Ovary (tissue), 9 donors: ENCODE data around the gene PCDHGA8. TPM values are rescaled to one million over a fixed set of nuclear protein-coding genes. Genes with fewer than 3 reads are reported as not detected.
"Not testable (repeated sequence)": the region's sequence is repeated elsewhere in the genome, so short reads cannot be mapped to it uniquely, and the experiment has no call there.

ENCODE experiments used
- DNase-seq, 5 donors: peaks; one replicate each; pipeline ENCODE4 v3.0.0-alpha.2; 2019 to 2020
- H3K27ac ChIP-seq, 2 donors: fragments of 200-600 bp; one replicate each; pipeline versions ENCODE4 v1.5.1 to v1.8.0; 2019 to 2022
- H3K27me3 ChIP-seq: fragments of 200-600 bp; one replicate; pipeline ENCODE4 v1.8.0; 2022
- H3K36me3 ChIP-seq: fragments of 200-600 bp; sonication (generic); one replicate; pipeline ENCODE4 v1.5.1; 2019
- H3K4me1 ChIP-seq: one replicate; pipeline ENCODE4 v1.8.1; 2013; ENCODE audit warnings: mild to moderate bottlenecking, moderate library complexity; ENCODE audit not compliant: insufficient read depth
- H3K4me3 ChIP-seq: fragments of 200-600 bp; sonication (generic); one replicate; pipeline ENCODE4 v1.5.1; 2017
- H3K9me3 ChIP-seq, 2 donors: fragments of 200-600 bp in 1 of 2; sonication (generic) in 1 of 2; one replicate each; pipeline versions ENCODE4 v1.5.1 to v1.8.1; 2013 to 2019; ENCODE audit warnings: mild to moderate bottlenecking in 1 of 2, moderate library complexity in 1 of 2
- CTCF ChIP-seq, 3 donors: fragments of 450-650 bp in 2 of 3; fragments of 200-600 bp in 1 of 3; IDR thresholded peaks; one replicate each; pipeline versions ENCODE4 v1.5.1 to v1.8.0; 2016 to 2022; ENCODE audit warnings: antibody characterized with exemption in 3 of 3, mild to moderate bottlenecking in 1 of 3
- EP300 ChIP-seq: sonication (generic); formaldehyde crosslinking; IDR thresholded peaks from one replicate; pipeline ENCODE4 v1.6.1; 2017; ENCODE audit warnings: antibody characterized with exemption
- POLR2A ChIP-seq: fragments of 450-650 bp; IDR thresholded peaks from one replicate; pipeline ENCODE4 v1.6.1; 2017; ENCODE audit warnings: antibody characterized with exemption, mild to moderate bottlenecking, moderate library complexity
- WGBS, 3 donors: extraction: QIAGEN DNeasy Blood & Tissue Kit in 1 of 3; methylation state at CpG; one replicate each; pipeline versions ENCODE4 v1.1.5 to v1.1.7; 2013 to 2017; 5-methylcytosine and 5-hydroxymethylcytosine counted together
- intact Hi-C, 4 donors: fragments of 100-400 bp; cut with DNase I; formaldehyde crosslinking; loops; one replicate each; pipeline versions ENCODE4 v1.11.0 to v1.15.1; 2022 to 2023
- polyA plus RNA-seq, 2 donors: library from polyadenylated mRNA; stranded (reverse); fragments of 200-250 nt in 1 of 2; fragments of 350-450 nt in 1 of 2; fragmentation: Illumina TruSeq in 1 of 2; extraction: RNeasy Lipid Tissue Mini Kit (QIAGEN cat#74804) in 1 of 2; gene quantifications; one replicate each; pipeline ENCODE4 v1.2.3, GENCODE V29; 2013 to 2014
- total RNA-seq, 7 donors: library from RNA; depleted of rRNA in 2 of 7; stranded (reverse); fragments of >200 nt in 2 of 7; fragmentation: NEBNext Ultra II Directional in 3 of 7; extraction: Animal tissue kit (Norgen Biotek cat#: 25700) in 3 of 7; gene quantifications; one replicate each; pipeline versions ENCODE4 v1.1.0 to v1.2.4, GENCODE V29; 2016 to 2023
- donor health status: DM: no; HTN: no; CAD: no; lungs with moderate emphysema.
- donor health status: DM: no; HTN: no; CAD: no.
- donor health status: Bipolar disorder and iron deficiency.
- donor health status: DM: yes; HTN: yes; CAD: no.
- donor health status: DM: no; HTN: no; CAD: no.
- donor health status: DM: yes; HTN: yes; CAD: no.

Gene PCDHGA8
- total and polyA plus RNA-seq, 9 donors: 0.37 to 7.6 (median 3.6) TPM

GRCh38 chr5:141345327-141345726 lies 47.1 kb upstream of the PCDHGA8 start:
- DNase-seq: no peak
- no peak overlapping the region for H3K27ac ChIP-seq
- TF ChIP-seq CTCF (IDR thresholded peaks at IDR 0.05) (no peak), EP300 (no peak), POLR2A (no peak)
- H3K4me3 ChIP-seq: no peak overlapping the region
- no peaks in the 10 kb centered on the region for H3K36me3 ChIP-seq
- intact Hi-C loops: no loop called here
- WGBS, 3 donors: 25 to 50% (median 31%) methylated on average over 20 of the region's 20 CpGs
- H3K4me1 ChIP-seq: no peaks in the 10 kb centered on the region
- H3K9me3 ChIP-seq: peaks cover 12 to 40% of the 10 kb centered on the region in 2 donors
- no peaks in the 10 kb centered on the region for H3K27me3 ChIP-seq

DNA sequence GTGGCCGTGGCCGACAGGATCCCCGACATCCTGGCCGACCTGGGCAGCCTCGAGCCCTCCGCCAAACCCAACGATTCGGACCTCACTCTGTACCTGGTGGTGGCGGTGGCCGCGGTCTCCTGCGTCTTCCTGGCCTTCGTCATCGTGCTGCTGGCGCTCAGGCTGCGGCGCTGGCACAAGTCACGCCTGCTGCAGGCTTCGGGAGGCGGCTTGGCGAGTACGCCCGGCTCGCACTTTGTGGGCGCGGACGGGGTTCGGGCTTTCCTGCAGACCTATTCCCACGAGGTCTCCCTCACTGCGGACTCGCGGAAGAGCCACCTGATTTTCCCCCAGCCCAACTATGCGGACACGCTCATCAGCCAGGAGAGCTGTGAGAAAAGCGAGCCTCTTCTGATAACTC lies 46.4 kb upstream of the PCDHGA8 start:
- H3K27me3 ChIP-seq, DNase-seq, intact Hi-C loops, H3K27ac ChIP-seq, H3K4me1 ChIP-seq, H3K36me3 ChIP-seq, H3K4me3 ChIP-seq: not testable (repeated sequence)
- peaks cover 12 to 40% of the 10 kb centered on the region in 2 donors for H3K9me3 ChIP-seq
- WGBS, 3 donors: 40 to 64% (median 43%) methylated on average over 21 to 29 of the region's 35 CpGs

GRCh38 chr5:141349917-141350619 lies 42.4 kb upstream of the PCDHGA8 start, which contains the start of gene PCDHGB1:
TSS of gene PCDHGB1 (plus strand) at chr5:141350099. CDS start at chr5:141350261, 162 bp downstream.
- peak in 2 of 5 donors; percentile 42 to 49 for DNase-seq
- TF ChIP-seq CTCF (IDR thresholded peaks at IDR 0.05): no peak
- TF ChIP-seq EP300: no peak
- Histone ChIP-seq H3K4me1 (no peaks in the 10 kb centered on the region), H3K9me3 (peaks cover 5 to 37% of the 10 kb centered on the region in 2 donors), H3K27me3 (no peaks in the 10 kb centered on the region), H3K27ac (no peak within 1 kb of the TSS), H3K4me3 (peak within 1 kb of the TSS; percentile 9), H3K36me3 (no peaks in the 10 kb centered on the region)
- WGBS, 3 donors: 19 to 27% (median 22%) methylated on average over 29 of the region's 29 CpGs
- intact Hi-C loops: no loop called here

GRCh38 chr5:141351591-141351990 lies 40.8 kb upstream of the PCDHGA8 start:
- WGBS, 3 donors: 29 to 41% (median 35%) methylated on average over 16 to 34 of the region's 36 CpGs
- Histone ChIP-seq H3K27me3 (no peaks in the 10 kb centered on the region), H3K4me3 (no peak overlapping the region), H3K4me1 (no peaks in the 10 kb centered on the region), H3K27ac (no peak overlapping the region), H3K9me3 (peaks cover under 1 to 44% of the 10 kb centered on the region in 2 donors), H3K36me3 (no peaks in the 10 kb centered on the region)
- intact Hi-C loops: no loop called here
- TF ChIP-seq CTCF (IDR thresholded peaks at IDR 0.05): no peak
- no peak for TF ChIP-seq EP300
- TF ChIP-seq POLR2A: no peak
- DNase-seq: no peak

DNA sequence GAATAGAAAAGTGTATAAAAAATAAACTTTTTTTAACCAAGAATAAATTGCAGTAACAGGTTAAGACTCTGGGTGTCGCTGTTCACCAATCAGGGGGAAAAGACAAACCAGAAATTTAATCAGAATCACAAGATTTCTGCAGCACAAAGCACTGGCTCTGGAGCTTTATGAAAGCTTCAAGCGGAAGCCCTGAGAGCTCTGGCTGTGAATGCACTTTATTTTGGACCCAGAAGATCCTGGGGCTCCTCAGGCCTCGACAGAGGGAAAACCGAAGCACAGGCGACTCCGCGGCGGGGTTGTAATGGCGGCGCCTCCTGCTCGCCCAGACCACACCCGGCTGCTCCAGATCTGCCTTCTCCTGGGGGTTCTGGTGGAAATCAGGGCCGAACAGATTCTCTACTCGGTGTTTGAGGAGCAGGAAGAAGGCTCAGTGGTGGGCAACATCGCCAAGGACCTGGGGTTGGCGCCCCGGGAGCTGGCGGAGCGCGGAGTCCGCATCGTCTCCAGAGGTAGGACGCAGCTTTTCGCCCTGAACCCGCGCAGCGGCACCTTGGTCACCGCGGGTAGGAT lies 37.4 kb upstream of the PCDHGA8 start, which contains the start of gene PCDHGA4:
PCDHGA4 (plus strand) TSS at position 122 of the 570 bp plus-strand sequence; CDS start at position 209, 87 bp downstream.
- WGBS, 3 donors: 9 to 19% (median 11%) methylated on average over 29 of the region's 29 CpGs
- DNase-seq: no peak
- Histone ChIP-seq H3K36me3 (no peaks in the 10 kb centered on the region), H3K27me3 (no peaks in the 10 kb centered on the region), H3K9me3 (peaks cover 7 to 52% of the 10 kb centered on the region in 2 donors), H3K27ac (no peak within 1 kb of the TSS), H3K4me3 (peak within 1 kb of the TSS; percentile 10), H3K4me1 (no peaks in the 10 kb centered on the region)
- TF ChIP-seq CTCF (IDR thresholded peaks at IDR 0.05): no peak
- TF ChIP-seq POLR2A: no peak
- no peak for TF ChIP-seq EP300
- intact Hi-C loops: no loop called here
